Measurements from ENCODE around the gene SPECC1L.

SPECC1L gene

DNA sequence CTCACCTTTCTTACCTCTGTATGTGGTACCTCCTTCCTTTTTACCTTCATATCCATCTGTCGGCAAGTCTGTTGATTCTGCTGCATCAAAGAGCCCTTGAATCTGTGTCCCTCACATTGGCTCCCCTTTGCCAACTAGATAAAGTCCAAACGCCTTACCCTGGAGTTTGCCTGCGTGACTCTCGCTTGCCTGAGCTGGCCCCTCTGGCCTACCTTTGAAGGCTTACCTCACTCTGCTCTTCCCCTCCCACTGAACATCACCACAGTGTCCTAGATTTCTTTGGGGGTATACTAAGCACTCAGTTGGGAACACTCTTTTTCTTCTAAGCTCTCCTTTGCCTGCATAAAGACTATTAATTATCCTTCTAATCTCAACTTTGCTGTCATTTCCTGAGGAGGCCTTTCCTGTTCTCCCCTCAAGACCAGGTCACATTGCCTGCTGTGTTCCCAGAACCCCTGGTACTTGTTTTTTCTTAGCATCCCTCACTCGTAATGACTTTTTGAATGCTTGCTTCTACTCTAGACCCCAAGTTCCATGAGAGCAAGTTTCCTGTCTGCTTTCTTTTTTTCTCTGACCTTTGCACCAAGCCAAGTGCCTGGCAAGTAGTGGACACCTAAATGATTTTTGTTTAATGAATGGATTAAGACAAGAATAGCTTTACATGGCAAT, 89.0 kb downstream of the SPECC1L start:
- DNase-seq (ENCODE audit: low spot score): no peak

DNA sequence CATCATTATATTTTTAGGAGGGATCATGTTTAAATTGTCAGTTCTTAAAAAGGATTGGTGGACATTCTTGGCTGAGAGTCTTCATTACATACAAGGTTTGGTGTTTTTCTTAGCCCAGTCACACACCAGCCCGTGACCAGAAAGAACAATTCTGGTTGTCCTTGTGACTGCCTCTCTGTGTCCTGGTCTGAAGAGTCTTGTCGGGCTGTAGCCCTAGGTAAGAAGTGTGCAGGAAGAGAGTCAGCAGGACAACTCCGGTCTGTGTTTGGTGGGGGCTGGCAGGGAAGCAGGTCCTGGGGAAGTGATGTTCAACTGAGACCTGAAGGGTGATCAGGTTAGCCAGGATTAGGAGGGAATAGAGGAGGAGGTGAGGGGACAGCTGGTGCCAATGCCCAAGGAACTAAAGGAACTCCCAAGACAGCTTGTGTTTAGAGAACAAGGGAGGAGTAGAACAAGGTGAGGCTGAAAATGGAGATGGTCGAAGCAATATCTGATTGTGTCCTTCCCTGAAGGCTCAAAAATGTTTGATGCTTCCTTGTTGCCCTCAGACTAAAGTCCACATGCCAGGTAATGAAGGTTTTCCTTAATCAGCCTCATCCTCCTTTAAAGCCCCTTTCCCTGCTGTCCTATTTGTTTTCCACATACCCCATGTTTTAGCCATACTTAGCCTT, 91.5 kb downstream of the SPECC1L start:
- DNase-seq (ENCODE audit: low spot score): no peak

DNA sequence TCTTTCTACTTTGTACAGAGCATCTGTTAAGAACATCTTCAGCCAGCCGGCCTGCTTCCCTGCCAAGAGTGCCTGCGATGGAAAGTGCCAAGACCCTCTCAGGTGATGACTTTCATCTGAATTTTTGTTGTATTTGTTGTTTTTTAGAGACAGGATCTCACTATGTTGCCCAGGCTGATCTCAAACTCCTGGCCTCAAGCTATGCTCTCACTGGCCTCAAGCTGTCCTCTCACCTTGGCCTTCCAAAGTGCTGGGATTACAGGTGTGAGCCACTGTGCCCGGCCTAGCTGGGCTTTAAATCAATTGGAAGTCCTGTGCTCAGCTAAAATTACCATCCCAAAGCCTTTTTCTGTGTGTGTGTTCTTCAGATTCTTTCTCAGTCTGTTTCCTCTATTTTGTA, 92.6 kb downstream of the SPECC1L start:
- DNase-seq (ENCODE audit: low spot score): no peak

DNA sequence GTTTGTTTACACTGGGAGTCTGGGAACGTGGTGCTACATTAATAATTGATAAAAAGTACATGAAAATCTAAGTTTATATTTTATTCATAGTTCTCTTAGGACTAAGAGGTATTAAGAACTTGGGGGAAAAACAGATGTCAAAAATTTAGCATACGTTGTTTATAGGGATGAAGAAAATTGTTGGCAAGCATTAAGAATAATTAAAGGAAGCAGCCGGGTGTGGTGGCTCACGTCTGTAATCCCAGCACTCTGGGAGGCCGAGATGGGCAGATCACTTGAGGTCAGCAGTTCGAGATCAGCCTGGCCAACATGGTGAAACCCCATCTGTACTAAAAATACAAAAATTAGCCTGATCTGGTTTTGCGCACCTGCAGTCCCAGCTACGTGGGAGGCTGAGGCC, 96.1 kb downstream of the SPECC1L start:
- no peak for DNase-seq (ENCODE audit: low spot score)

DNA sequence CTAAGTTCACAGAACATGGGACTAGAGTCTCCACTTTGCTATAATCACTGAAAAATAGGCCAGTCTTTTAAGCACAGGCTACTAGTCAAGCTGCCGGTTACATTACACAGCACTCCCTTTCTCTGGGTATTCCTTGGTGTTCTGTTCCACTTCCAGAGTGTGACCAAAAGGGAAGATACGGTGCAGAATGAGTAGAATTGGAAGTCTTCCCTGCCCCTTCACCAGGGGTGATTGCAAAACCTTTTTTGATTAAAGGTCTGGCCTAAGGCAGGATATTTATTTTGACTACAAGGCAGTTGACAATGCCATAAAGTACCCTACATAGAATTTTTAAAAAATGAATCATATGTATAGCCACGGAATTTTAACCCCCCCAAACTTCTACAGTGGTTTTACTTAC, 97.2 kb downstream of the SPECC1L start:
- DNase-seq (ENCODE audit: low spot score): no peak

DNA sequence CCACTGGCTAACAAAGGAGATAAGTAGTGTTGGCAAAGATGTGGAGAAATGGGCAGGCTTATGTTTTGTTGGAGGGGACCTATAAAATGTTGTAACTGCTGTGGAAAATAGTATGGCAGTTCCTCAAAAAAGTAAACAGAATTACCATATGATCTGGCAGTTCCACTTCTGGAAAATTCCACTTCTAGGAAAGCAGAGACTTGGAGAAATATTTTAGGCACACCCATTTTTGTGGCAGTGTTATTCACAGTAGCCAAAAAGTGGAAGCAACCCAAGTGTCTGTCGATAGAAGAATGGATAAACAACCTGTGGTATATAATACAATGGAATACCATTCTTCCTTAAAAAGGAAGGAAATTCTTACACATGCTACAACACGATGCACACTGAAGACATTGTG, 99.8 kb downstream of the SPECC1L start:
- no peak for DNase-seq (ENCODE audit: low spot score)

DNA sequence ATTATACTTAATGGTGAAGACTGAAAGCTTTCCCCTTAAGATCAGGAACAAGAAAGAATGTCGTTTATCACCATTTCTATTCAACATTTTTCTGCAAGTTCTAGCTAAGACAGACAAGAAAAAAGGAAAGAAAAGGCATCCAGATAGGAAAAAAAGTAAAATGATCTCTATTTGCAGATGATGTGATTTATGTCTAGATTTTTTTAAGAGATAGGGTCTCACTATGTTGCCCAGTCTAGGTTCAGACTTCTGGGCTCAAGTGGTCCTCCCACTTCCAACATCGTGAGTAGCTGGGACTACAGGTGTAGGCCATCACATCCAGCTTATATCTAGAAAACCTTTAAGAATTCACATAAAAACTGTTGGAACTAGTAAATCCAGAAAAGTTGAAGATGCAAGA, 105.4 kb downstream of the SPECC1L start:
- no peak for DNase-seq (ENCODE audit: low spot score)

DNA sequence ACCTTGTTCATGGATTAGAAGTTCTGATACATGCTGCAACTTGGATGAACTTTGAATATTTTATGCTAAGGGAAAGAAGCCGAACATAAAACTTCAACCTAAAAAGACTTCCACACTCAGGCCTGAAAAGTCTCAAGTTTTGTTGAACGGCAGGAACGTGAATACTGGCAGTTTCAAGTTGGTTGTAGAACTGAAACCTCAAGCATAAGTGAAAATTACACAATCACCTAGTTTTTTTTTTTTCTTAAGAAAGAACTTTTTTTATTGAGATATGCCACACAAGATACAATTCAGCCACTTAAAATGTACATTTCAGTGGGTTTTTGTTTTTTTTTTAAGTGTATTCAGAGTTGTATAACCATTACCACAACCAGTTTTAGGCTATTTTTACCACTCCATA, 106.0 kb downstream of the SPECC1L start:
- DNase-seq (ENCODE audit: low spot score): no peak

DNA sequence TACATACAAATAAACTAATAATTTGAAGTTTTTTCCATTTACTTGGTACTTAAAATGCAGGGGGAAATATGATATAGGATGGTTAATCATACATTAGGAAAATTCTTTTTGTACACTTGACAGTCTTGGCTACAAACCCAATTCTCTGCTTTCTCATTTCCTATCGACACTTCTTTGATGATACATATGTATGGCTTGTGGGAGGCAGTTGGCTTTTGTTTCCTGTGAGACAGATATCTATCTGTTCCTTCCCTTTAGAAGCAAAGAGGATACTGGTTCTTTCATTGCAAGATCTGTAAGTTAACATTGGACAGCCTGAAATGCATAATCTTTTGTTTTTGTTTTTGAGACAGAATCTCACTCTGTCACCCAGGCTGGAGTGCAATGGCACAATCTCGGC, 108.9 kb downstream of the SPECC1L start:
- DNase-seq (ENCODE audit: low spot score): no peak

DNA sequence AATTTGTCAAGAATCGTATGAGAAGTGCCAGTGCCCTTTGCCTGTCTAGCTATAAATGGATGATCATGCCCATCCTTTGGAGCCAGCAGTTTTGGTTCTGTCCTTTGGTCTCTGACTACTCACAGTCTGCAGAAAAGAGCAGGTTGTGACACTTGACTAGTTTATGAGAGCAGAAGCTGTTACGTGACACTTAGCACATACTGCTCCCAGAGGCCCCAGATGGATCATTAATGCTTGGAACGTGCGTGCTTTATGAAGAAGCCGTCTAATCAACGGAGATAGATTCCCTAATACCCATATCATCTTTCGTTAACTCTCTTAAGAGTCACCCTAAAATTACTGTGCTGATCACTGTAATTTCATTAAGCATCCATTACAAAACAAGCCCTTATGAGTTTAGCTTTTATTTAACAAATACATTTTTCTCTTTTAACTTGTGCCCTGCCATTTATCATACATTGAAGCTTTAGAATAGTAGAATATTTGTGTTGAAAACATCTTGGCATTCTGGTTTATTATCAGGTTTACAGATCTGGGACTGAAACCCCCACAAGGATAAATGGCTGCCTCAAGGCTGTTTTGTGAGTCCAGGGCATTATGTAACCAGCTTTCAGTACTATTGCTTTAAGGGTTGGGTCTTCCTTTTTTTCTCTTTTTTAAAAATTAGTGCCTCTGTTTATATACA, 109.7 kb downstream of the SPECC1L start:
- peak; percentile 89 for DNase-seq (ENCODE audit: low spot score)

DNA sequence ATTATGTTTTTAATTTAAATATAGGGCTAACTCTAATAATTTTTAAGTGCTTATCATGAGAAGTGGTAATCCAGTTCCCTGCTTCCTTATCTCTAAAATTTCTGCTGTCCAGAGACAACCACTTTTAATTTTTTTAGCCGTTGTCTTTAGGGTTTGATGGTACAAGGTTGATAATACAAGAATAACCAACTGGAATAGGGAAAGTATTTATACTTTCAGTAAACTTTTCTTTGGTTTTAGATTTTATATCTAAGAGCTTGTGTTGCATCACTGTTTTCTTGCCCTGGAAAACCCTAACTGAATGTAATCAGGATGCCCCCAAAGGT, 110.2 kb downstream of the SPECC1L start:
- no peak for DNase-seq (ENCODE audit: low spot score)

DNA sequence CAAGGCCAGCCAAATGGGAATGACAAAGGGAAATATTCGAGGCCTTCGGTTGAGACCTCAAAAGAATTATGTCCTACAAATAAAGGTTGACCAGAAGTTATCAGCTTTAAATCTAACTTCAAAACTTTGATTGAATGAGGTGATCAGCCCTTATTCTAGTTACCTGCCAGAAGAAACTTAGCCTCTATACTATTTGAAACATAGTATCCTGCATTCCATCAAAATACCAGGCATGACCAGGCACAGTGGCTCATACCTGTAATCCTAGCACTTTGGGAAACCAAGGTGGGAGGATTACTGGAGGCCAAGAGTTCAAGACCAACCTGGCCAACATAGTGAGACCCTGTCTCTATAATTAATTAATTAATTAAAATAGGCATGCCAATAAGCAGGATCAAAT, 112.4 kb downstream of the SPECC1L start:
- no peak for DNase-seq (ENCODE audit: low spot score)

DNA sequence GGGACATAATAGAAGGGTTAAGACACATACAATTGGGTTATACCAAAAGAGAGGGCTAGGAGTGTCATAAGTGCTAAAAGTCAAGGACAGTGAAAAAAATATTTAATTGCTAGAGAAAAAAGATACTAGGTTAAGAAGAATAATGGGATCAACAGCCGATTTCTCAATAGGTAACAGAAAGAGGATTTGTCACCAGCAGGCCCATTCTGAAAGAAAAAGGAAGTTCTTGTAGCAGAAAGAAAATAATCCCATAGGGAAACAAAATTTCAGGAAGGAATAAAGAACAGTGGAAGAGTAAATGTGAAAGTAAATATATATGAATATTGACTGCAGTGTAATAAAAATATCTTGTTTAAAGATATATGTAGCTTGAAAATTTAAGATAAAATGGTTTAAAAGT, 113.5 kb downstream of the SPECC1L start:
- no peak for DNase-seq (ENCODE audit: low spot score)

DNA sequence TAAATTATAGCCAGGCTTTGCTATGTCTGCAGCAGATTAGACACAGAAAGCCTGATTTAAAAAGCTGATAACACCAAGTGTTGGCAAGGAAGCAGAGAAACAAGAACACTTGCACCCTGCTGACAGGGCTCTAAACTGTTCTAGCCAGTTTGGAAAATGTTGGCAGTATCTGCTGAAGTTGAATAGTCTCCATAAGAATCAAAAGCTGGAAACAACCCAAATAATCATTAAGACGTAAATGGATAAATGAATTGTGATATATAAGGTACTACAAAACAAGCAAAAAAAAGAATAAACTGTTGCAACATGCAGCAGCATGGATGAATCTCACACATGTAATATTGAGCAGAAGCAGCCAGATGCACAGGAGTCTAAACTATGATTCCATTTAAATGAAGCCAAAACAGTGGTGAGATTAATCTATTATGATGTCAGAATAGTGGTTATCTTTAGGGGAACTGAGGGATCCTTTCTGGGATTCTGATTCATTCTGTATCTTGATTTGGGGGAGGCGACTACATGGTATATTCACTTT, 116.4 kb downstream of the SPECC1L start:
- no peak for DNase-seq (ENCODE audit: low spot score)

DNA sequence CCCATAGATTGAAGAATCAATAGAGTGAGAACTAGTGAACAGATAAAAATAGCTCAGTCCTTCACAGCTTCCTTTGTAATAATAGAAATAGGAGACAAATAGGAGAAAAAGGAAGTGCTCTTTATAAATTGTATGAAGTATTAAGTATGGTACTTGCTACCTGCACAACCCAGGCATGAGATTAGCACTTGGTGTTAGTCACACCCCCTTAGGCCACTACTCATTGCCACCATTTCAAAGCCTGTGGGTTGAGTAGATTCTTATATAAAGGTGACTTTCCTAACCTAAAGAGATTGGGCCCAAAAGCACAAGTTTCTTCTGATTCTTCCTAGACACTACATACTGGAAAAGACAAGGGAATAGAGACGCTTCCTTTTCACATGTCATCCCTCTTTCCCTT, 119.0 kb downstream of the SPECC1L start:
- no peak for DNase-seq (ENCODE audit: low spot score)

DNA sequence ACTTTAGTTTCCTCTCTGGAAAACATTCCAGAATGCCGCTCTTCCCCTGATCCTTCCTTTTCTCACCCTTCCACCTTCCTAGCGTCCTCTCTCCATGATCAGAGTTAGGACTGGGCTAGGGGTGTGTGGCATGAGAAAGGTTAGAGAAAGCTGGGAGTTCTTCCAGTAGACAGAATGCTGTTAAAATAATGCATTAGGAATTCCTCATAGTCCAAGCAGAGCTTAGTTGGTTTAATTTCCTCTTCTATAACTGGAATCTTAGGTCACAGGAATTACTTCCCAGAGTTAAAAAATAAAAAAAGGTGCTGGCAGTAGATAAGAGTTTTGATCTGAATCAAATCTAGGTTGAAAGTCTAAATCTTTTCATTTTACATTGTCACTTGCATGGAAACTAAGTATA, 119.5 kb downstream of the SPECC1L start:
- DNase-seq (ENCODE audit: low spot score): no peak

DNA sequence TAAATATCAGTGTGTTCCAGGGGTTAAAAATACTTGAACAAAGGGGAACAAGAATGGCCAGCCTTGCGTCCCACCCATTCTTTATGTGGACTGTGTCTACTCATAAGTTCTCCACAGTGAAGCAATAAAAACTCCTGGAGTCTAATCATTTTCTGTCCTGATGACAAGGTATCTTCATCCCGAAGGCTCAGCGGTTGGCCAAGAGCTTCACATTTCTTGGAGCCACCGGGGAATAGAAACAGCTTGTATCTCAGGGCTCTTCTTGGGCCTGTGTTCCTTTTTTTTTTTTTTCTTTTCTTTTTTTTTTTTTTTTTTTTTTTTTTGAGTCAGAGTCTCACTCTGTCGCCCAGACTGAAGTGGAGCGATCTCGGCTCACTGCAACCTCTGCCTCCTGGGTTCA, 119.9 kb downstream of the SPECC1L start:
- no peak for DNase-seq (ENCODE audit: low spot score)

DNA sequence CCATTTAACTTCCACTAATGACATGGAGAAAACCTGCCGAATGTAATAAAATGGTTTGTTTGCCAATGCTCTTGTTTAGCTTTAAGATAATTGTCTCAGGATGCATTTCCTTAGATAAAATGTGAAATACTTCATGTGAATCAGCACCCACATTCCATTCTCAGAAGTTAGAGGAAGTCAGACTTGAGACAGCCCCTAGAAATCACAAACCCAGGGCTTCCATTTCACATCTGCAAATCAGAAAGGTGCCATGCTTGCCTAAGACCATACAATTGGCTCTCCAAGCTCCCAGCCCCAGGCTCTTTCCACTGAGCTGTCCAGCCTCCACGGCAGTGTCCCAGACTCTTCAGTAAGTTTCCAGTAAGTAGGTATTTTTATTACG, 121.2 kb downstream of the SPECC1L start:
- no peak for DNase-seq (ENCODE audit: low spot score)

DNA sequence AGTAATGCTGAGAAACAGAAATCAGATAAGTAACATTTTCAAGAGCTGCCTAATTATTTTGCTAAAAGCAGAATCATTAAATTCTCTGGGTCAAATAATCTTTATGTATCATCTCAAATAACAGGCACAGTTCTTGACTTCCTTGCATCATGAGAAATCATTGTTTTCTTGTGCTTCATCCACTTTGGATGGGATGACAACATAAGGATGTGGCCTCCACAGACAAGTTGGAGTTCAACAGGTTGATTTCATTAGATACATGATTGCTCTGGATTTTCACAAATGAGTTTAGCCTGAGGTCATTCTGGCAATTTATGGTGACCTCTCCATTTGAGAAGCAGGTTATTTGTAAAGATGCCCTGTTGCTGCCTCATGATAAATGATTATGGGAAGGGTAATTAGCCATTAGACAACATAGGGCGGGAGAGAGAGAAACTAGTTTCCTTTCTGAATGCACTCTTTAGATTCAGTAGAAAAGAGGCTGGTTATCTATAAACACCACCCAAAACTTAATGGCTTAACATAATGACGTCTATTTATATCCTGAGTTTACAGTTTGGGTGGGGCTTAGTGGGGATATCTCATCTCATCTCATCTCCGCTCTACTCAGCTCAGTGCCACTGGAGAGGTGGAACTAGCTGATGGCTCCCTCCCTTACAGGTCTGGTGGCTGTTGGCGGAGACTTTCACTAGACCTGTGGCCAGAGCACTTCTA, 121.7 kb downstream of the SPECC1L start:
- peak; percentile 85 for DNase-seq (ENCODE audit: low spot score)

DNA sequence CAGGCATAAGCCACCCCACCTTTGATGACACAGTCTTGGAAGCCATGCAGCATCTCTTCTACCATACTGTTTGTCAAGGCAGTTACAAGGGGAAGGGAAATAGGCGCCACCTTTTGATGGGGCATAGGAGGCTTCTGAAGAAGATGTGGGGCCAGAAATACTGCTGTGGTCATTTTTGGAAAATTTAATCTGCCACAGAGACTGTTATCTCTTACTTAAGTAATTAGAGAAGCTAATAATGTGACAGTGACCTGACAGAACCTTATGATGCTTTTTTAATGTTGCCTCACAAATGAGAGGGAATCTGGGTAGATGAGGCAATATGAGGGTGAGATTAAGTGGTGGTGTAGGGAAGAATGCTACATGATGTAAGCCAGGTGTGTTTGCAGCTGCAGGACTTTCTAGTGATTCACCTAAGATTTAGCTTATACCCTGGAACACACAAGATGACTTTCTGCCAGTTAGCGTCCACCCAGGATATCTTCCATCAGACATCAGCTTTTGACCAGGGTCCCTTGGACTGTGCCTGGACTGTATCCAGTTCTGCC, 122.5 kb downstream of the SPECC1L start:
- no peak for DNase-seq (ENCODE audit: low spot score)

DNA sequence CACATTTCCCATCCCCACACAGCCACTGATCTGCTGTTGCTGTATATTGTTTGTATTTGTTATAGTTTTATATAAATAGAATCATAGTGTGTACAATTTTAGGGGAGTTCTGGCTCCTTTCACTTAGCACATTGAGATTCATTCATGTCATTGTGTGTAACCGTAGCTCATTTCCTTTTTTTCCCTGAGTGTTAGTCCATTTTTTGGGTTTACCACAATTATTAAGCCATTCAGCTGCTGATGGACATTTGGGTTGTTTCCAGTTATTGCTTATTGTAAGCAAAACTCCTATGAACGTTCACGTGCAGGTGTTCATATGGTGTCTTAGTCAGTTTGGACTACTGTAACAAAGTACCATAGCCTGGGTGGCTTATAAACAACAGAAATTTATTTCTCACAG, 123.2 kb downstream of the SPECC1L start:
- no peak for DNase-seq (ENCODE audit: low spot score)

DNA sequence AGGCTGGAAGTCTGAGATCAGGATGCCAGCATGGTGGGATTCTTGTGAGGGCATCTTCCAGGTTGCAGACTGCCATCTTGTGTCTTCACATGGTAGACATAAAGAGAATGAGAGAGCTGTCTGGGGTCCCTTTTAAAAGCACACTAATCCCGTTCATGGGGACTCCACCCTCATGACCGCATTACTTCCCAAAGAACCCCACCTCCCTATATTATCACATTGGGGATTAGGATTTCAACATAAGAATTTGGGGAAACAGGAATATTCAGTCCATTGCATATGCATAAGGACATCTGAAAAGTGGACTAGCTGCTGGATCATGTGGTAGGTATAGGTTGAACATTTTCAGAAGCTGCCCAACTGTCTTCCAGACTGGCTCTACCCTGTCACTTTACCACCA, 123.6 kb downstream of the SPECC1L start:
- no peak for DNase-seq (ENCODE audit: low spot score)
